OCI-LY3 (cell line): ENCODE results near the gene NWD2.

Experiments used
- CTCF ChIP-seq: fragments of 200-600, 300-600 bp; sonication (generic); IDR thresholded peaks from 2 replicates; pipeline ENCODE4 v1.5.1; 2014; ENCODE audit warnings: antibody characterized with exemption, low read length, low read depth
- EZH2phosphoT487 ChIP-seq: fragments of 200-600 bp; shearing (Covaris generic); IDR thresholded peaks from 2 replicates; pipeline ENCODE4 v1.6.1; 2018; ENCODE audit warnings: antibody characterized with exemption, mixed run types, low read depth

GRCh38 chr4:37451656-37452055 is 207.1 kb downstream of the NWD2 start:
- TF ChIP-seq CTCF (no peak), EZH2phosphoT487 (no peak)
